Posterior cingulate gyrus (tissue), 11 donors: ENCODE data around the gene CATSPERE.
"Not testable (repeated sequence)": the region's sequence is repeated elsewhere in the genome, so short reads cannot be mapped to it uniquely, and the experiment has no call there.

Experiments used
- DNase-seq, 10 donors: peaks; one replicate each; pipeline versions ENCODE4 v3.0.0 to v3.0.0-alpha.2; 2020 to 2021; ENCODE audit warnings: mixed read lengths in 3 of 10
- intact Hi-C: fragments of 100-400 bp; cut with DNase I; formaldehyde crosslinking; loops from one replicate; pipeline ENCODE4 v1.15.1; 2023

The CATSPERE gene

DNA sequence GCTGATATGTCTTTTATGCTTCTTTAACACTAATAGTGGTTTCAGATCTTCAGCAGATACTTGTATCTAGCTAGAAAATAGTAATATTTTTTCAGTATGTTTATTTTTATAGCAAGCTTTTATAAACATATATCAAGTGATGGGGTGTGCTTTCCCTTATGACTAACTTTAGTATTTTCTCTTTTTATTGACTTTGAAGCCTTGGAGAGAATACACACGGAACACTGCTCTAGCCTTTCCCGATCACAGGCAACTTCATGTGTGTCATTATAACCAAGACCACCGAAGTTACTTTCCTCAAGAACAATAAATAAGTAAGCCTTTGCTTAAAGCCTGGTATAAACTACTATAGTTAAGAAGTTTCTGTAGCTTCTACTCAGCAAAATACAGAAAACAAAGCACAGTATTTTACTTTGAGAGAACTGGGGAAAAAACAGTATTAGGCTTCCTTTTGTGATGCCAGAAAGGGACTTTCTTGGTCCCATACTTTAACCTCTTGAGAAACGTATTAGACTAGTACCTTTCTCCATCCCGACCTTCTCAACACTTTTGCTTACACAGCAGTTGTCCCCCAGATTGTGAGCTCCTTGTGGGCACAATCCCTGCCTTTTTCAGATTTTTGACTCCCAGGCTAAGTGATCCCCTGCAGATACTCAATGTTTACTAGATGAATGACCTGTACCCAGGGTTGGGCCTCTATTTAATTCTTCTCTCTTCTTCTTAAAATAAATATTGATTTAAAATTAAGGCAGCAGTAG, 12.6 kb upstream of the CATSPERE start:
- DNase-seq = no peak
- intact Hi-C loops = no loop called here

DNA sequence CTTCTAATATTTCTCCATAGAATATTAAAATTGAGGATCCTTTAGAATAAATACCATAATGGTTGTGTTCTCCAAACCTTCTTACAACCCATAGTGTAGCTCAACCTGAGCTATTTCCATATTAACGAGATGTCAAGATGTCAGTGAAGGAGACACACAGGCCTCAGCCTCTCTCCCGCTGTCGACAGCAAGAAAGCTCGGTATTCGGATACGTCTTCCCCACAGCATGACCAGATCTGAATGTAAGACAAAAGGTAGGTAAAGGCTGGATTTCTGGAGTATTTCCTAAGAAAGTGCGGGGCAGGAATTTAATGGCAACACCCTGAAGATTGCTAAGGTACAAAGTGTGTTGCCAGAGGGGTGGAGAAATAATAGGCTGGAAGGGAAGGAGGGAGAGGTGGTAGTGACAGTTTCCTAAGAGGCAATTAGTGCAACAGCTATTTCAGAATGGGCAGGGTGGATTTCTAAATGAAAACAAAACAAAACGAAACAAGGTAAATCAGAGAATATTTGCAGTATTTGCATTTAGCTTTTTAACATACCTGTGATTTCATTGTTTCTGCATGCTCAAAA, 11.1 kb upstream of the CATSPERE start:
- intact Hi-C loops = loop anchor here (10.0 kb wide), 1 partner anchor 205 kb away; the partner anchor contains the start of gene DESI2
- no peak for DNase-seq

DNA sequence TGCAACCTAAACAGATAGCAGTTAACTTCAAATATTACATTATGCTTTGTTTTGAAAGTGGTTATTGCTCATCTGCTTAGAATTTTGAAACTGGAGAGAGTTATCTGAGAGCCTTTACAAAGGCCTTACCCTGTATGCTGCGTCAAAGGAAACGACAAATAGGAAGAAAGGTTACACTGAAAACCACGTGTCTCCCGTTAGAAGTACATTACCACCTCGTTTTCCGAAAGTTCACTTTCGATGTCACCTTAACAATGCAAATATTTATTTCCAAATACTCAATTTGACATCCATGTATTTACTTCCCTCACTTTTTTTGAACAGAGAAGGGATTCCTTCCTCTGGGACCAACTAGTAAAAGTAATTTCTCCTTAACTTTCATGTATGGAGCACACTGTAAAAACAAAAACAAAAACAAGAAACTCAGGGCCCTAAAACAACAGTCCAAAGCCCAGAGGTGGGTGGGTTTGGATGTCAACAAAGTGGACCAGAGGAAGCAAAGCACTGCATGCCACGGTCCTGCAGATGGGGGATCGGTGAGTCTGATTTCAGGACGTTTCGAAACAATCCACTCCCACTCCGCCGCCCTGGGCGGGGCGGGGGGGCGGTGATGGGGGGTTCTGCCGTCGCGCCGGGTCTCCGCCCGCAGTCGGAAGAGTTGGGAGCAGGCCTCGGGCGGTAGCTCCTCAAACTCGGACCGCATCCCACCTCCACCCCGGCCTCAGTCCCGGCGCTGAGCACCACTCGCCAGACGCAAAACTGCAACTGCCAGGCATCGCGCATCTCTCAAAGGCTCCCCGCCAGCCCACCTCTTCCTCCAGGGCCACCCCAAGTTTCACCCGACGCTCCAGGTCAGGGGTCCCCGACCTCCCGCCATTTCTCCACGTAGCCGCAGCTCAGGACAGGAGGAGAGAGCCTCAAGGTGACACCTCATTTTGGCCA, 10.2 kb upstream of the CATSPERE start:
- intact Hi-C loops = loop anchor here (10.0 kb wide), 1 partner anchor 204 kb away; the partner anchor contains the start of gene DESI2
- peak; percentile 26 to 88 (median 37) for DNase-seq

GRCh38 chr1:244451539-244451950, 9.5 kb upstream of the CATSPERE start, which contains the start of gene ADSS2:
TSS of gene ADSS2 (minus strand) at chr1:244451909. CDS start at chr1:244451817, 92 bp downstream.
- DNase-seq = no peak

DNA sequence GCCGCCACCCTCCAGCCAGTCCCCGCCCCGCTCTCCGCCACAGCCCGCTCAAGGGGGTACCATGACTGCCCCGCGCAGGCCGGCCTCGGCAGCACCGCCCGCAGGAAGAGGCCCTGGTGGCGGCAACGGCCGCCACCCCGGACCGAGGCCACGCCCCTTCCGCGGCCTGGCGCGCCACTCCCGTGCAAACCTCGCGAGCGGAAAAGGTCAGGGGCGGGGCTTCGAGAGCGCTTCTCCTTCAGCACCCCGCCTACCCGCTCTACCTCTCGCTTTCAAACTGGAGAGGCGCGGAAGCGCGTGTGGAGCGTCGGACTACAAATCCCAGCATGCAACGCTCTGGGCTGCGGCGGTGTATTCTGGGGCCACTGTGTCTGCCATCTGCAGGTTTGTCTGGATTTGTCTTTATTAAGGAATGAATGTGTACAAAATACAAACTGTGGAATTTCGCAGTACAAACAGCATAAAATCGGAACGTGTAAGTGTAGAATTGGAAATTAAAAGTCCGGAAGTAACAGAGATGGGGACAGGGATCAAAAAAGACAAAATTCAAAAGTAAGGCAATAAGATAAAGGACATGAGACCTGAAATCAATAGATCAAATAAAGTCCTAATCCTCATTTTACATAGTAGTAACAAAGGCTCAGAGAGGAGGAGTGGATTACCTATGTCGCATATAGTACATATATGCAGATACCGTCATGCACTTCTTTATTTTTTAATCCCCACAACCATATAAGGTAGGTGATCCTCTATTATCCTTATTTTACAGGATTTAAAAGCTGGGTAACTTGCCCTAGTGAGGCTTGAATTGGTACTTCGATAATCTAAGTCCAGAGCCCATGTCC, 8.9 kb upstream of the CATSPERE start:
- peak; percentile 96 to 100 (median 98) for DNase-seq
- intact Hi-C loops = loop anchor here (10.0 kb wide), 1 partner anchor 203 kb away; the partner anchor contains the start of gene DESI2

More at GRCh38 chr1:244451539-244451950, 9.5 kb upstream of the CATSPERE start, which contains the start of gene ADSS2:
- intact Hi-C loops = loop anchor here (10.0 kb wide), 1 partner anchor 203 kb away; the partner anchor contains the start of gene DESI2

GRCh38 chr1:244454412-244454811, 6.7 kb upstream of the CATSPERE start:
- intact Hi-C loops = loop anchor here (10.0 kb wide), 1 partner anchor 200 kb away; the partner anchor contains the start of gene DESI2

DNA sequence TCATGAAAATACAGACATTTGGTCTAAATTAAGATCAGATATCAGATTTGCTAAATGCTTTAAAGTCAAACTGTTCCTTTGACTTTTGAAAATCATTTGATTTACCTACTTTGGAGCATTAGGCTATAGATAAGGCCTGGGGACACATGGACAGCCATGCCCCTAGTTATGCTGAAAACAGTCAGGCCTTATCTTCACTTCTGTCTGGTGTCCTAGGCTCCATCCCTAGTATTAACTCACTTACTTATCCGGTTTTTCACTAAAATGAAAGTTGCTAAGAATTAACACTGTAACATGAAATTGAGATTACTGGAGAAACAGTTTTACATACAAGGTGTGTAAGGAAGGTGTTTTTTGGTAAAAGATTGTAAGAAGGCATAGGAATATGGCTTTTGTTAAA, 4.5 kb upstream of the CATSPERE start:
- intact Hi-C loops = loop anchor here (10.0 kb wide), 1 partner anchor 198 kb away; the partner anchor contains the start of gene DESI2
- no peak for DNase-seq

More at GRCh38 chr1:244454412-244454811, 6.7 kb upstream of the CATSPERE start:
- no peak for DNase-seq

- intact Hi-C loops = loop anchor here (10.0 kb wide), 1 partner anchor 196 kb away; the partner anchor contains the start of gene DESI2
- DNase-seq = no peak
These were observed 2.3 kb upstream of the CATSPERE start for GRCh38 chr1:244458781-244459180.

DNA sequence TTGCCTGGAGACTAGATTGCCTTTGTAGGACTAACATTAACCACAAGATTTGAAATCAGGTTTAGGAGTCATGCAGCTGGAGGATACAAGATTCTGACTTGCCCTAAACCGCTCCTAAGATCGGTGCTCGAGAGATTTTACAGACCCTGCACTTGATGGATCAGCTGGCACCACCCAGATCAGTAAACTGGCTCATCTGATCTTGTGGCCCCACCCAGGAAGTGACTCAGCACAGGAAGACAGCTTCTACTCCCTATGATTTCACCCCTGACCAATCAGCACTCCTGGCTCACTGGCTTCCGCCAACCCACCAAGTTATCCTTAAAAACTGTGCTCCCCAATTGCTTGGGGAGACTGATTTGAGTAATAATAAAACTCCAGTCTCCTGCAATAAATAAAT, 876 bp upstream of the CATSPERE start:
- DNase-seq = no peak
- intact Hi-C loops = no loop called here

GRCh38 chr1:244466724-244467123, 5.7 kb downstream of the CATSPERE start:
- DNase-seq = no peak
- intact Hi-C loops = no loop called here

DNA sequence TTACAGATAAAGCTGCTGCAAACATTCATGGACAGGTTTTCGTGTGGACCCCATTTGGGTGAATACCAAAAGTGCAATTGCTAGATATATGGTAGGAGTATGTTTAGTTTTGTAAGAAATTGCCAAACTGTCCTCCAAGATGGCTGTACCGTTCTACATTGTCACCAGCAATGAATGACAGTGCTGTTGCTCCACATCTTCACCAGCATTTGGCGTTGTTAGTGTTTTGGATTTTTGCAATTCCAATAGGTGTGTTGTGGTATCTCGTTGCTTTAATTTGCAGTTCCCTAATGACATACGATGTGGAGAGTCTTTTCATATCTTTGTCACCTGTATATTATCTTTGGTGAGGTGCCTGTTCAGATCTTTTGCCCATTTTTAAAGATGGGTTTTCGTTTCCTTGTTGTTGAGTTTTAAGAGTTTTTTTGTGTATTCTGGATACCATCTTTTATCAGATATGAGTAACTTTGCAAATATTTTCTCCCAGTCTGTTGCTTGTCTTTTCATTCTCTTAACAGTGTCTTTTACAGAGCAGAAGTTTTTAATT, 12.1 kb downstream of the CATSPERE start:
- intact Hi-C loops = no loop called here
- no peak for DNase-seq

GRCh38 chr1:244484971-244485370, 23.9 kb downstream of the CATSPERE start:
- DNase-seq, intact Hi-C loops: not testable (repeated sequence)

DNA sequence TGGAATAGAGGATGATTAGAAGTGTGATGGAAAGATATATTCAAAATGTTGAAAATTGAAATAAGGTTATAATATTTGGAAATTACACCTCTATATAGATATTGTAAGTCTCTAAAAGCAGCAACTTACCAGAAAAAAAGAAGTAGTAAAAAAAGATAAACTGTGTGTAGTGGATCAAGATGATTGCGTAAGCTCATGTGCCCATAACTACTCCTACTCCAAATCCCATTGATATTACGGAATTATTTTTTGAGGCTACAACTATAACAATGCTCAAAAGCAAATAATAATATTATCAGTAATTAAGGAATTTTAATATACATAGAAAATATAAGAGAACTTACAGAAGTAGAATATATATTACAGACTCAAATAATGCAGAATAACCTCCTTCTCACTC, 33.6 kb downstream of the CATSPERE start:
- DNase-seq = no peak
- intact Hi-C loops = no loop called here

DNA sequence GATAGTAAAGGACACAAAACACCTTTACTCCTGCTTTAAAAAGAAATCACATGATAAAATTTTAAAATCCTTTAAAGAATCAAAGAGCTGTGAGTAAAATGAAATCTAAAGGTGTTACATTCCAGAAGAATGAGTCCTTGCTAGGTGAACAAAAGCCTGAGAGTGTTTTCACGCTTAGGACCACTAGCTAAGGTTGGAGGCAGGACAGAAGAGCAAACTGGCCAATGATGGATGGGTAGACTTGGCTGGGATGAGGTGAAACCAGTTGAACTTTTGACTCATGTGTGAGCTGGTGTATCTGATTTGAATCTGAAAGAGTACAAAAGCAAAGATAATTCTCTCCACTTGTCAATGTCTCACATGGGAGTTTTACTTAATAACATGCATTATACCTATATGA, 35.1 kb downstream of the CATSPERE start:
- DNase-seq = no peak
- intact Hi-C loops = no loop called here

DNA sequence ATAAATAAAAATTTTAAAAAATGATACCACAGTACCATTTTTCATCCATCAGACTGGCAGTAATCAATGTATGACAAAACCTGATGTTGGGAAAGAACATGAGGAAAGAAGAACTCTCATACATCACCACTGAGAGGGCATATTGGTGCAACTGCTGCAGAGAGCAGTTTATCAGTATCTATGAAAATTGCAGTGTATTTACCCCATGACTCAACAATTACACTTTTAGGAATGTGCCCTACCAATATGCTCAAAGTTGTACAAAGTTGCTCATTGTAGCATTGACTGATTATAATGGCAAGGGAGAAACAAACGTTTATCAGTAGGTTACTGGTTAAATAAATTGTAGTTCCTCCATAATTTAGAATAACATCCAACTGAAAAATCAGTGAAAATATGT, 36.7 kb downstream of the CATSPERE start:
- intact Hi-C loops = no loop called here

DNA sequence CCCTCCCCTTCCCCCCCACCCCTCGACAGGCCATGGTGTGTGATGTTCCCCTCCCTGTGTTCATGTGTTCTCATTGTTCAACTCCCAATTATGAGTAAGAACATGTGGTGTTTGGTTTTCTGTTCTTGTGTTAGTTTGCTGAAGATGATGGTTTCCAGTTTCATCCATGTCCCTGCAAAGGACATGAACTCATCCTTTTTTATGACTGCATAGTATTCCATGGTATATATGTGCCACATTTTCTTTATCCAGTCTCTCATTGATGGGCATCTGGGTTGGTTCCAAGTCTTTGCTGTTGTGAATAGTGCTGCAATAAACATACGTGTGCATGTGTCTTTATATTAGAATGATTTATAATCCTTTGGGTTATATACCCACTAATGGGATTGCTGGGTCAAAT, 38.4 kb downstream of the CATSPERE start:
- DNase-seq, intact Hi-C loops: not testable (repeated sequence)

More for the DNA sequence above, 36.7 kb downstream of the CATSPERE start:
- DNase-seq = no peak

DNA sequence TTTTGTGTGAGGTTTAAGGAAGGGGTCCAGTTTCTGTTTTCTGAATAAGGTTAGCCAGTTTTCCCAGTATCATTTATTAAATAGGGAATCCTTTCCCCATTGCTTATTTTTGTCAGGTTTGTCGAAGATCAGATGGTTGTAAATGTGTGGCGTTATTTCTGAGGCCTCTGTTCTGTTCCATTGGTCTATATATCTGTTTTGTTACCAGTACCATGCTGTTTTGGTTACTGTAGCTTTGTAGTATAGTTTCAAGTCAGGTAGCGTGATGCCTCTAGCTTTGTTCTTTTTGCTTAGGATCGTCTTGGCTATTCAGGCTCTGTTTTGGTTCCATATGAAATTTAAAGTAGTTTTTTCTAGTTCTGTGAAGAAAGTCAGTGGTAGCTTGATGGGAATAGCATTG, 39.4 kb downstream of the CATSPERE start:
- intact Hi-C loops, DNase-seq: not testable (repeated sequence)

DNA sequence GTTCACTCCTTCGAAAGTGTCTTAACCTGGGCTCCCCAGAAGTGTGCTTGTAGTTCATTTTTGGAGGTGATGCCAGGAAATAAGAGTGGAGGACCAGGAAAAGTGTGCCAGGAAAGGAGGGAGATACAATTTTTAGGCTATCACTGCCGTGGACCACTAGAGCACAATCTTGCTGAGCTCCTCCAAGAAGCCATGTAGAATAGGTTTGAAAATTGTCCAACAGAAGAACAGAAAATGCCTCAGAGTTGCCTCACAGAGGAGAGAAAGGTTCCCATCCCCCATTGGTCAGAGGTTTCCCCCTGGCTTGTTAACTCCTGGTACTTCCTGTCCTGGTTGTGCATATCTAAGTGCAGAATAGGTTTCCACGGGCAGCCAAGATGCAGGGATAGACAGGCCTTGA, 41.6 kb downstream of the CATSPERE start:
- intact Hi-C loops = no loop called here
- no peak for DNase-seq

DNA sequence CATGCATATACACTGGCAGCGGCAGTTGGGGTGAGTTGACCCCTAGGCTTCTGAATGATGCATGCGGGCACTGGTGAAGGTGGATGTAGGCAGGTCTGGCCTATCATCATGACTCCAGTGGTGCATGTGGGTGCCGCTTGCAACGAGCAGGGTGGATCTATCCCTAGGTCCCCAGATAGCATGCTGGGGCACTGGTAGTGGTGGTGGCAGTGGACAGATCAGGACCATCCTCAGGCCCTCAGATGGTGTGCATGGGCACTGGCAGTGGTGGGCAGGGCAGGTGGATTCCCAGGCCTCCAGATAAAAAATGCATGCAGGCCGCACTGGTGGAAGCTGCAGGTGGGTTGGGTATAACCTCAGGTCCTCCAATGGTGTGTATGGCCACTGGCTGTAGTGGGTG, 52.4 kb downstream of the CATSPERE start:
- peak in 1 of 10 donors; percentile 67 for DNase-seq
- intact Hi-C loops = no loop called here
